GM19238 (cell line): Measurements from ENCODE around the gene LYPLA2.

Experiments
- DNase-seq: peaks from one replicate; pipeline ENCODE4 v3.0.0; 2011; ENCODE audit warnings: low spot score; ENCODE audit not compliant: insufficient read length

LYPLA2 gene

DNA sequence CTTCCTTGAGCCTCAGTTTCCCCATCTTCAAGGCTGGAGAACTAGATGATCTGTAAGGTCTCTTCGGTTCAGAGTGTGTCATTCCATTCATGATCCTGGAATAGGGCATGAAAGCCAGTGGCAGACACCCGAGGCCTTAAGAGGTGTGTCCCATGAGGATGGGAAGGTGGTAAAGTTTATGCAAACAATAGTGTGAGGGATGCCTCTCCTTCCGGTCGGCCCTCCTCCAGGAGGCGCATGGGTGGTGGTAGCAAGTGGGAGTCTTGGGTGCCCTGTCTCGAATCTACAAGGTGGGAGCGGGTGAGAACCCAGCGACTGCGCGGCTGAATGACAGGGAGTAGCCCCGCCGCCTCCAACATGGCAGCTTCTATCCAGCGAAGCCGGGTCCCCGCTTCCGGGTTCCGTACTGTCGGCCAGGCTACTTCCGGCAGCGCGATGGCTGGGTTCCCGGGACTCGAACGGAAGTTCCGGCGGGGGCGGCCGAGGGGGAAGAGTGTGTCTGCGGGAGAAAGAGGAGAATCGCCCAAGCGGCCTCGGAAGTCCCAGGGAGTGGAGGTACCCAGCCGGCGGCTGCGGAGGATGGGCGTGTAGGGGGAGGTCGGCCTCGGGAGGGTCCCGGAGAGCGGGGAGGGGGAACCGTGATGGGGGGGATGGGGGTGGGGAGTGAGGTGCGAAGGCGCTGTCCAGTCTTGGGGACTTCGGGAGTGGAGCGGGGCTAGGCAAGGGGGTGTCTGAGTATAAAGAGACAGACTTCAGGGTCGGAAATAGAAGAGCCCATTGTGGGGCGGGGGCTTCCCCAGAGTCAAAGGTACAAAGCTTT, at the start of gene LYPLA2:
LYPLA2 (plus strand) TSS at position 450 of the 820 bp plus-strand sequence. CDS start 1,538 bp downstream, outside the sequence.
- DNase-seq = peak; percentile 95

GRCh38 chr1:23741609-23742008, 49.3 kb upstream of the LYPLA2 start:
- DNase-seq = no peak

- DNase-seq = no peak
Observed at GRCh38 chr1:23742670-23743286, 48.2 kb upstream of the LYPLA2 start.

DNA sequence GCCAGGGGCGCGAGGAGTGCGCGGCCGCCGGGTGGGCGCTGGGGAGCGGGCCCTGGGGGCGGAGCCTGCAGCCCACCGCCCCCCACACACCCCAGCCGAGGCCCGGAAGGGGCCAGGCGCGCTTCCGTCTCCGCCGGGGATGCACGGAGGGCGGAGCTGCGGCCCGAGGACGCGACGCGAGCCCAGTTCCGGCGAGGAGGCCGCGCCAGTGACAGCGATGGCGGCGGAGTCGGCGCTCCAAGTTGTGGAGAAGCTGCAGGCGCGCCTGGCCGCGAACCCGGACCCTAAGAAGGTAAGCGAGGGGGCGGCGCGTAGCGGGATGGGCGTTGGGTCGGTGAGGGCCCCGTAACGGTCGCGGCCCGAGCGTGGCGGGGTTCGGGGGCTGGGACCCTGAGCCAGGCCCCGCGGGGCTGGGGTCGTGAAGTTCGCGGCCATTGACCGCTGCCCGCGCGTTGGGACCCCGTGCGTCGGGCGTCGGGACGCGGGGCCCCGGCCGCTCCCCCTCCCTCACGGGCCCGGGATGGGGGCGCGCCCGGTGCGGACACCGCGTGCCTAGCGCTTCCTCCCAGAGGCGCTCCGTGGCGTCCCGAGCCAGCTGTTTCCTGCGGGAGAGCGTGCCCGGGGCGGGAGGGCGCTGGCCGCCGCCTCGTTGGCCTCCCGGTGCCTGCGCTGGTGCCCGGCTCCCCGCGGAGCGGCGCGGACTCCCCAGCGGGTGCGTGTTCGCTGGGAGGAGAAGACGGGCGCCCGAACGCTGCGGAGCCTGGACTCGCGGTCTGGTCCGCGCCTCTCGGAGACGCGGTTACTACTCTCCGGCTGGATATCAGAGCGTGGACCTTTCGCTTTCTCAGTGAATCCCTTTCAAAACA, 47.4 kb upstream of the LYPLA2 start, which contains the start of gene ELOA:
ELOA (plus strand) TSS at position 185 of the 866 bp plus-strand sequence; CDS start at position 218, 33 bp downstream.
- DNase-seq = peak; percentile 96

DNA sequence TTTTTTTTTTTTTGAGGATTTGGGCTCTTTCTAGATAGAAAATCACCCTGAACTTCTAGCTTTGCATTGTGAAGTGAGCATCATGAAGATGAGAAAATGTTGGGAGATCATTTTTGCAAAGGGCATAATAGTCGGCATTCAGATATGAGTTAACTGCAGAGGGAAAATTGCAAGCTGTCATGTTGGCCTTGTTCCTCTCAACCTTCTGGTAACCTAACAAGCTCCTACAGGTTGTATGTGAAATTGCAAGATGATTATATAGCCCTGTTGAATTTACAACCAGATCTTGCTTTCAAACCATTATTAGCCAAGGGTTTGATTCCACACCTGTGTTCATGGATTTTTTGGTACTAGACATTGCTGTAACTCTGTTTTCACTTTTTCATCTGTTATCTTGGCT, 45.4 kb upstream of the LYPLA2 start:
- peak; percentile 50 for DNase-seq

- DNase-seq = no peak
Observed at GRCh38 chr1:23748016-23748415, 42.9 kb upstream of the LYPLA2 start.

GRCh38 chr1:23751050-23751814, 39.7 kb upstream of the LYPLA2 start:
- DNase-seq = peak; percentile 70

DNA sequence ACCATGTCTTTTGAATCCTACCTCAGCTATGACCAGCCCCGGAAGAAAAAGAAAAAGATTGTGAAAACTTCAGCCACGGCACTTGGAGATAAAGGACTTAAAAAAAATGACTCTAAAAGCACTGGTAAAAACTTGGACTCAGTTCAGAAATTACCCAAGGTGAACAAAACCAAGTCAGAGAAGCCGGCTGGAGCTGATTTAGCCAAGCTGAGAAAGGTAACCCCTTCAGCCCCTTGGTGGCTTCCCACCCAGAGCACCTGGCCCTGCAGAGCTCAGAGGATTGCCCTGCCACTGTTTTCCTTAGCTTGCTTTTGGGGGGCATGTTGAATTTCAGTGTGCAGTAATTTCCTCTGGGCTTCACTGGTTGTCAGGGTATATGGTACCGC, 39.1 kb upstream of the LYPLA2 start:
- DNase-seq = no peak

DNA sequence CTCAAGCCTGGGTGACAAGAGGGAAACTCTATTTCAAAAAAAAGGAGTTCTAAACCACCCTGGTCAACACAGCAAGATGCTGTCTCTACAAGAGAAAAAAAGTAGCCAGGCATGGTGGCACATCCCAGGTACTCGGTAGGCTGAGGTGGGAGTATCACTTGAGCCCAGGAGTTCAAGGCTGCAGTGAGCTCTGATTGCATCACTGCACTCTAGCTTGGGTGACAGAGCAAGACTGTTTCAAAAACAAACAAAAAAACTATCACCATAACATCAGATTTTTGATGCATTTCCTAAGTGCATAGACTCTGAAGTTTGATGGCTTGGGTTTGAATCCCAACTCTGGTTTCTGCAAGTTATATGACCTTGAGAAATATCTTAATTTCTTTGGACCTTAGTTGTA, 38.0 kb upstream of the LYPLA2 start:
- DNase-seq = no peak

DNA sequence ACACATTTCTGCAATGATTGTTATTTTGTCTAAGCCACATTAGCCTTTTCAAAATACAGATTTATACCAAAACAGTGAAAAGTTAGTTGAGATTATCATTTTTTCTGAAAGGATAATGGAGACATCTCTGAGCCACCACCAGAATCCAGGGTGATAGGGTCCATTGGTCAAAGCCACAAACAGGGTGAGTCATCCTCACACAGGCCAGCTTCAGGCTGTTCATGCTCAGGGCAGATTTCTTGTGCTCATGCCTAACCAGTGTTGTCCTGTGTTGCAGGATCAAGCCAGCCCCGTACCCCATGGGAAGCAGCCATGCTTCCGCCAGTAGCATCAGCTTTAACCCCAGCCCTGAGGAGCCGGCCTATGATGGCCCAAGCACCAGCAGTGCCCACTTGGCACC, 34.3 kb upstream of the LYPLA2 start:
- DNase-seq = no peak

DNA sequence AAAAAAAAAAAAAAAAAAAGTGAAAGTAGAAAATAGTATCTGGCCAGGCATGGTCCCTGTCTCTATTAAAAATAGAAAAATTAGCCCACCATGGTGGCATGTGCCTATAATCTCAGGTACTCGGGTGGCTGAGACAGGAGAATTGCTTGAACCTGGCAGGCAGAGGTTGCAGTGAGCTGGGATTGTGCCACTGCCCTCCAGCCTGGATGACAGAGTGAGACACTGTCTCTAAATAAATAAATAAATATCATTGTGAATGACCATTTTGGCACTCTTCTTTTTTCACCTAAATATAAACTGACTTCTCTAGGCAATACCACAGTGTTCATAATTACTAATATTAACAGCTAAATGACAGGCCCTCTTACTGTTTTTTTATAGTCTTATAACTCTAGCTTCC, 33.1 kb upstream of the LYPLA2 start:
- DNase-seq = no peak

DNA sequence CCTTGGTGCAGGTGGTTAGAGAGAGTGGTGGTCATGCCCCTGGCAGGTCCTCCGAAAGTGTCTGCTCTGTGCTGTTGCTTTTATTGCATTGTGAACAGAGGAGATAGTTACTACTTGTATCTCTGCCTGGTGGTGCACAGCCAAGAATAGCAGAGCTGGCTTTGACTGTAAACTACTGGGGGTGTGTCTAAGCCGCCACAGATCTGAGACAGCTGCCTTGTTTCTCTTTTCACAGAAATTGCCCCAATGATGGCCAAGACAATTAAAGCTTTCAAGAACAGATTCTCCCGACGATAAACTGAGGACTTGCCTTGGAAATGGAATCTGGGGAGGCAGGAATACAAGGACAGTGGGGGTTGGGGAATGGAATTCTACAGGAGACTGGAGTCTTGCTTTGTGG, 31.7 kb upstream of the LYPLA2 start:
- DNase-seq = no peak

GRCh38 chr1:23763041-23763577, 27.8 kb upstream of the LYPLA2 start:
- no peak for DNase-seq

- DNase-seq = no peak
Observed at GRCh38 chr1:23768733-23769132, 22.2 kb upstream of the LYPLA2 start.

- DNase-seq = no peak
Observed at GRCh38 chr1:23772049-23772853, 18.7 kb upstream of the LYPLA2 start.

- no peak for DNase-seq
Observed at GRCh38 chr1:23772854-23773242, 18.1 kb upstream of the LYPLA2 start.

GRCh38 chr1:23774174-23774880, 16.6 kb upstream of the LYPLA2 start:
- DNase-seq = no peak

DNA sequence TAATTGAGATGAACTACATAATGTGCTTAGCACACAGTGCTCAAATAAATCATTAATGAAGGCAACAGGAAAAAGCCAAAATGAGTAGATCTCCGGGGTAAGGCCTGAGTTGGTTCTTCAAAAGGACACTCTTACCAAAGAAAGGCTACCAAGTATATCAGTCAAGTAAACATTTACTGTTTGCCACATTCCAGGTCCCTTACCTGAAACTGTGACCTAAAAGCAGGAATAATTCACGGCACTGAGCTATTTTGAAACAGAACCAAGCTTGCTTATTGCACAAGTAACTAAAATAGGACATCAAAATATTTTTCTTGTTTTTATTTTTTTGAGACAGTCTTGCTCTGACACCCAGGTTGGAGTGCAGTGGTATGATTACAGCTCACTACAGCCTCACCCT, 14.7 kb upstream of the LYPLA2 start:
- DNase-seq = no peak
